ENCODE data around the gene POMP. TPM values are rescaled to one million over a fixed set of nuclear protein-coding genes. Genes with fewer than 3 reads are reported as not detected.
A peak's percentile ranks its signal among the peaks of the same experiment; 100 is the strongest.
"Not testable (repeated sequence)": the region's sequence is repeated elsewhere in the genome, so short reads cannot be mapped to it uniquely, and the experiment has no call there.

Gene POMP
- total RNA-seq, 2 donors from 2014 or later, result 75.7 to 119 TPM

DNA sequence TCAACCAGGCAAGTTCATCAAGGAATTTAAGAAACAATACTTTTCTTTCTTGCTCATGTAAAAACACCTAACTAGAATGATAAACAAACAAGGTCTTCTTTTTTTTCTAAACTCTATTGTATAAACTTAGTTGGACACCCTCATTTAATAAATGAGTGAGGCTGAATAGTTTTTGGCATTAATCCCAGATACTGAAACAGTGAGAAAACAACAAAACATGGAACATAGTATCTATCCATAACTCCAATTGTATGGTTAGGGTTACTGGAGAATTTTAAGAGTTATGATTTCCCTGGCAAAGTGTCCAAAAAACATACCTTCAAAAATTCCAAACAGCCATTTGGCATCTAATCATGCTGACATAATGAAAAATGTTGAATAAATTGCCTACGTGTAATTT, 5.8 kb upstream of the POMP start:
- Mint-ChIP-seq H3K27ac (no peak overlapping the region), H3K36me3 (peaks cover 7% of the 10 kb centered on the region), H3K4me3 (no peak overlapping the region), H3K27me3 (no peaks in the 10 kb centered on the region), H3K9me3 (no peaks in the 10 kb centered on the region), H3K4me1 (ENCODE audit: low read depth in 2 of 2) (peaks cover 26 to 27% of the 10 kb centered on the region in 2 donors)
- no peak for ATAC-seq
- DNase-seq (ENCODE audit: low spot score), result no peak

DNA sequence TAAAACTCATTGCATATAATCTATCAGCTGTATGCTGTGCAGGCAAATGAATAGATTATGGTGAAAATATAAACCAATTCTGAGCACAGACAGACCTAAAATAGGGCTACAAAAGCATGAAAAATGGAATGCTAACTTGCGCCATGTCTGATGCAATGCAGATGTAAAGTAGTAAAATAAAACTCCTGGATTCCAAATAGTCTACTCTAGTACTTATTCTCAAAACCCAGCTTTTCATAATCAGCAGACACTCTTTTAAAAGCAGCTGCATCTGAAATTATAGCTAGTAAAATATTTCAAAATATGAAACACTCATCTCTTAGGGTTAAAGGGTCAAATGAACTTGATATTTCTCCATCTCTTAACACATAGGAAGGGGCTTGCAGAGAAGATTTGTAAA, 4.7 kb upstream of the POMP start:
- no peak overlapping the region for H3K27ac Mint-ChIP-seq
- ATAC-seq (no peak), DNase-seq (ENCODE audit: low spot score) (no peak)
- no peak overlapping the region for H3K4me3 Mint-ChIP-seq
- no peaks in the 10 kb centered on the region for H3K9me3 Mint-ChIP-seq
- H3K4me1 Mint-ChIP-seq (ENCODE audit: low read depth in 2 of 2), result peaks cover 28 to 31% of the 10 kb centered on the region in 2 donors
- peaks cover 7% of the 10 kb centered on the region for H3K36me3 Mint-ChIP-seq
- no peaks in the 10 kb centered on the region for H3K27me3 Mint-ChIP-seq

DNA sequence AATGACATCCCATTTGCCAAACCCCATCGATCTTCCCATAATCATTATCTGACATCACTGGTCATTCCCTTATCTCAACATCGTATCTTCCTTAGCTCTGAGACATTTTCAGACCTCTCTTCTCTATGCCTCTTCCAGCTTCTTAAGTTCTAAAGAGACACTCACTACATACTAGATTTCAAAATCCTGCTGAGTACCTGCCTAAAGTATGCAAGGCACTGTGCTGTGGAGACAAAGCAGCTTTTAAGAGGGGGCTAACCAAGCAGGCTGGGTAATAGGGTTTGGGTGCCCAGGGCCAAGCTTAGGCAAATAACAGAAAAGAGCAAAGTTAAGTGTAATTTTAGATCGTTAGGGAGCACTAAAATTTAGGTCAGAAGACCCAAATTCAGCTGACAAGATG, 3.4 kb upstream of the POMP start:
- Mint-ChIP-seq H3K27me3 (no peaks in the 10 kb centered on the region), H3K4me1 (ENCODE audit: low read depth in 2 of 2) (peaks cover 37 to 42% of the 10 kb centered on the region in 2 donors), H3K4me3 (no peak overlapping the region), H3K9me3 (no peaks in the 10 kb centered on the region), H3K27ac (no peak overlapping the region), H3K36me3 (peaks cover 17% of the 10 kb centered on the region)
- DNase-seq (ENCODE audit: low spot score) (no peak), ATAC-seq (no peak)

DNA sequence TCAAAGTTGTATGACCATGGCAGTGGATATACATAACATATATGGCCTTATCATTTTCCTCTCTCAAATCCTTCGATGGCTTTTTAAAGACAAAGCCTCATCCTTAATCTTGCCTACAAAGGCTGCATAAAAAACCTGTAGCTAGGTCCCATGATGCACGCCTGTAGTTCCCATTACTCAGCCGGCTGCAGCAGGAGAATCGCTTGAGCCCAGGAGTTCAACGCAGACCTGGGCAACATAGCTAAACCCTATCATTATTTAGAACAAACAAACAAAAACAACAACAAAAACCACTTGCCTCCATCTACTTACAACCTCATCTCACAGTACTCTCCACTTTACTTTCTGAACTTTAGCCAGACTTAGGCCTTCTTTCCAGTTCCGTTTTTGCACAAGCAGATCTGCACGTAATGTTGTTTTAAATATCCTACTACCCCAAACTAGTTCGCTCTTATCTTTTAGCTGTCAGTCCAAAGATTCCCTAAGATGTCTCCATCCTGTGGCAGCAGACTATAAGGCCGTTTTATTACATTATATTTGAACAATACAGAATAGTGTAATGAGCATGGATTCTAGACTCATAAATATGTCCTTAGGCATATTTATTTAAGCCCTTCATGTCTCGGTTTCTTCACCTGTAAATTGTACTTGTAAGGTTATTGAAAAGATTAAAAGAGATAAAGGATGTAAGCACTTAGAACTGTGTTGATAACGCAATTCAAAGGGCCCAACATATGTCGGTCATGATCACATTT, 969 bp upstream of the POMP start:
- H3K27me3 Mint-ChIP-seq, result no peaks in the 10 kb centered on the region
- peak overlapping the region; percentile 93 to 98 for H3K27ac Mint-ChIP-seq
- H3K9me3 Mint-ChIP-seq, result no peaks in the 10 kb centered on the region
- no peak for ATAC-seq
- peaks cover 25% of the 10 kb centered on the region for H3K36me3 Mint-ChIP-seq
- H3K4me3 Mint-ChIP-seq, result peak overlapping the region; percentile 95
- no peak for DNase-seq (ENCODE audit: low spot score)
- peaks cover 52 to 53% of the 10 kb centered on the region in 2 donors for H3K4me1 Mint-ChIP-seq (ENCODE audit: low read depth in 2 of 2)

DNA sequence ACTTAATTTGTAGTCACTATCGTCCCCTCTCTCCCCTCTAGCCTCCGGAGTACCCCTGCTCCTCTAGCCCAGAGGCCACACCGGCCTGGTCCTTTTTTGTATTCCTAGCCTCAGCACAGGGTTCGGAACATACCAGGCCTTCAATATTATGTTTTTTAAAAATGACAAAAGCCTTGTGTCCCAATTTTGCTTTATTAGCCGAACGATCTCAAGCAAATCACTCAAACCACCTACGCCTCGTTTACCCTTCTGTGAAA, 463 bp upstream of the POMP start:
- DNase-seq (ENCODE audit: low spot score), result no peak
- Mint-ChIP-seq H3K27me3 (no peaks in the 10 kb centered on the region), H3K9me3 (no peaks in the 10 kb centered on the region), H3K27ac (peak overlapping the region; percentile 93 to 98), H3K4me3 (peak overlapping the region; percentile 95), H3K36me3 (peaks cover 25% of the 10 kb centered on the region), H3K4me1 (ENCODE audit: low read depth in 2 of 2) (peaks cover 52 to 53% of the 10 kb centered on the region in 2 donors)
- no peak for ATAC-seq

DNA sequence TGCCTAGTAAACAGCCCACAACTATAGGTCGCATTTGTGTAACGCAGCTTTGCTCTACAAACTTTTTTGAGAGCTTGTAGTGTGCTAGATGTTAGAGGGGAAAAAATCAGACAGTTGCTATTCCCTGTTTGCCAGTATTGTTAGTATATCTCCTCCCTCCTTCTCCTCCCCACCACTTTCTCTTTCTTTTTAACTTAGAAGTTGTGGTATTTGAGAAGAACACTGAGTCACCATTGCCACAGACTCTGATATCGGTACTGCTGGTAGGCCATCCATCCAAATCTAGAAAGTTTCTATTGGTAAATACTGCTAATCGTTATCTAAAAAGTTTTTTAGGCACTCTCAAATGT, 666 bp downstream of the POMP start:
- H3K36me3 Mint-ChIP-seq, result peaks cover 27% of the 10 kb centered on the region

DNA sequence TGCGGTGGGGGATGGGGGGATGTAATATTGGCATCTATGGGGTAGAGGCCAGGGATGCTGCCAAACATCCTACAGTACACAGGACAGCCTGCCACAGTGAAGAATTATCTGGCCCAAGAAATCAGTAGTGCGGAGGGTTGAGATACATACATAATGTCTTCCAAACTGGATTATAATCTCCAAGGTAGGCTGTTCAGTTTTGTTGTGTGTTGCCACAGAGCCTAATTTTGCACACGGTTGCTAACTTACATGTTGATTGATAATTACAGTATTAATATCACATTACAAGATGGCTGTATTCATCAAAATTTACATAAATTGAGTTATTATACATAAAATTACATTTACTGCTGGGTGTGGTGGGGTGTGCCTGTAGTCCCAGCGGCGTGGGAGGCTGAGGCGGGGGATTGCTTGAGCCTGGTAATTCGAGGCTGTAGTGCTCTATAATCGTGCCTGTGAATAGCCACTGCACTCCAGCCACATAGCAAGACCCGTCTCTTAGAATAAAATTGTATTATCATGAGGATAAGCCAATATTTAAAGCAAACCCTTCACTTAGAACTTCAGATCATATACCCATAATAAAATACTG, 8.1 kb downstream of the POMP start:
- Mint-ChIP-seq H3K27me3 (no peaks in the 10 kb centered on the region), H3K4me1 (ENCODE audit: low read depth in 2 of 2) (peaks cover 32 to 48% of the 10 kb centered on the region in 2 donors), H3K36me3 (peaks cover 65% of the 10 kb centered on the region), H3K27ac (no peak overlapping the region), H3K4me3 (no peak overlapping the region), H3K9me3 (no peaks in the 10 kb centered on the region)
- DNase-seq (ENCODE audit: low spot score) (no peak), ATAC-seq (no peak)

More for the DNA sequence above, 666 bp downstream of the POMP start:
- Mint-ChIP-seq H3K4me1 (ENCODE audit: low read depth in 2 of 2) (peaks cover 53 to 55% of the 10 kb centered on the region in 2 donors), H3K4me3 (peak overlapping the region; percentile 95), H3K27ac (peak overlapping the region; percentile 93 to 98), H3K27me3 (no peaks in the 10 kb centered on the region), H3K9me3 (no peaks in the 10 kb centered on the region)
- DNase-seq (ENCODE audit: low spot score), result no peak
- peak; percentile 83 to 87 for ATAC-seq

DNA sequence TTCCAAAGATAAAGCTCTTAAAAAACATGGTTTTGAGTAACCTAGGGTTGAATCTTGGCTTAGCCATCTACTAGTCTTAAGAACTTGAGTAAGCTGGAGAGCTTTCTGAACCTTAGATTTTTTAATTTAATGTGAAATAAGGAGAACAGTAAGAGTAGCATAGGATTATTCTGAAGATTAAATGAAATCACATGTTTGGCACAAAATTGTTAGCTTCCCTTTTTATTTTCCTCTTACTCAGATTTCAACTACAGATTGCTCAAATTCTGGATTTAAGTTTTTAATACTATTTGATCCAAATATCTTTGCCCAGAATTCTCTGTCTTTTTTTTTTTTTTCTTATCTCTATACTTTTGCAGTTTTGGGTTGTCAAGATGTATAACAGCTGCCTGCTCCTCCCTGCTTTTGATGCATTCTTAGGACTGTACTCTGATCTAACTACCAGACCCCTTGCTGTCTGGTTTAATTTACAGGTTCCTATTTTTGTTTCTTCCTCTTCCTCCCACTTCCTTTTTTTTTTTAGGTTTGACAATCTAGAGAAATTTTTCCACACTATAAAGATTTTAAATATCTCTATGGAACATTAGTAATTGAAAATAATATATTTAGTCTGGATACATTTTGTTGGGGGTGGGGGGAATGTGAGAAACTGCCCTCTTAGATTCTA, 12.3 kb downstream of the POMP start:
- H3K27ac Mint-ChIP-seq, result peak overlapping the region in 1 of 2 donors; percentile 46
- ATAC-seq, result no peak
- no peaks in the 10 kb centered on the region for H3K9me3 Mint-ChIP-seq
- no peaks in the 10 kb centered on the region for H3K27me3 Mint-ChIP-seq
- no peak for DNase-seq (ENCODE audit: low spot score)
- H3K36me3 Mint-ChIP-seq, result peaks cover 62% of the 10 kb centered on the region
- H3K4me1 Mint-ChIP-seq (ENCODE audit: low read depth in 2 of 2), result peaks cover 21 to 38% of the 10 kb centered on the region in 2 donors
- no peak overlapping the region for H3K4me3 Mint-ChIP-seq

DNA sequence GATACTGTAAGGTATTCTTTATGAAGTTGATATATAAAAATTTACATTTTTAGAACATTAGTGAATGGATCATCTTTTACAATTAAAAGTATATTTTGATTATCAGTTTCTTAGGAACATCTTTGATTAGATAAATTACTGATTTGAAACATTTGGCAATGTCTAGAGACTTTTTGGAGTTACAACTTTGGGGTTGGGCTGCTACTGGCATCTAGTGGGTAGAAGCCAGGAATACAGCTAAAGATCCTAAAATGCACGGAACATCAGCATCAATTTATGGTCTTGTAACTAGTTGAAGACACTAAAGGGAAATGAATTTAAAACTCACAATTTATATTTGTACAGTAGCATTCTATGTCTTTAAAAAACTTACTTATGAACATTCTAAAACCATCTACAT, 19.9 kb downstream of the POMP start:
- H3K4me1 Mint-ChIP-seq (ENCODE audit: low read depth in 2 of 2), result peaks cover 3 to 6% of the 10 kb centered on the region in 2 donors
- H3K36me3 Mint-ChIP-seq, result peaks cover 25% of the 10 kb centered on the region
- no peaks in the 10 kb centered on the region for H3K9me3 Mint-ChIP-seq
- H3K4me3 Mint-ChIP-seq, result no peak overlapping the region
- ATAC-seq (no peak), DNase-seq (ENCODE audit: low spot score) (no peak)
- H3K27me3 Mint-ChIP-seq, result no peaks in the 10 kb centered on the region
- H3K27ac Mint-ChIP-seq, result no peak overlapping the region

DNA sequence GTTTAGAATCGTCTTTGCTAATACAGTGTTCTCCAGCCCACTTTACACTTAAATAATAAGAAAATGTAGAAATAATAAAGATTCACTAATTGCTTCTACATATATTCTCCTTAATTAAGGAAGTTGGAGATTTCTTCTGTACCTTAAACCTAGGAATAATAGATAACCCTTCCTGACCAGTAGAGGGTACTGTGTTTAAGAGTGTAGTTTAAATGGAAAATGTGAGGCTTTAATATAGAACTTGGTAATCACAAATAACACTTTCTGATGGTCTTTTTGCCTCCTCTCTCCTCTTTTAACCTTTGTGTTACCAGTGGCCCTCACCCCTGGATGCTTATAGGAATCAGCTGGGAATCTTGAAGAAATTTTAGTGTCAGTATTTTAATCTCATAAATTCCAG, 20.7 kb downstream of the POMP start:
- H3K27ac Mint-ChIP-seq, result no peak overlapping the region
- H3K4me1 Mint-ChIP-seq (ENCODE audit: low read depth in 2 of 2), result no peaks in the 10 kb centered on the region
- peaks cover 17% of the 10 kb centered on the region for H3K36me3 Mint-ChIP-seq
- DNase-seq (ENCODE audit: low spot score), result no peak
- H3K27me3 Mint-ChIP-seq, result no peaks in the 10 kb centered on the region
- no peaks in the 10 kb centered on the region for H3K9me3 Mint-ChIP-seq
- no peak for ATAC-seq
- H3K4me3 Mint-ChIP-seq, result no peak overlapping the region

DNA sequence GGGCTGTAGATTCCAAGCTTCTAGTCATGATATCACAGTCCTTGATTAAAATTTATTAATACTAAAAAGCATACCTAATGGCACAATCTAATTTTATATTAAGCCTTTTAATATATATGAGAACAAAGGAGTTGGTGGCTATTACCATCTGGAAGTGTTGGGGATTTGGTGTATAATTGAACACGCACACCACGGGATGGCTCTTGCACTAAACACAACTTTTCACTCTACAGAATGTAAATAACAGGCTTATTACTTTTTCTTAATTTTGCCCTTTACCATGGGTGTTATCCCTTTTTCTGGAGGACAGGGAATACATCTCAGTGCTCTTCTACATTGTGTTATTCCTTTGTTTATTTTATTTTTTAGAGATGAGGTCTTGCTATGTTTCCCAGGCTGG, 21.6 kb downstream of the POMP start:
- H3K9me3 Mint-ChIP-seq, result no peaks in the 10 kb centered on the region
- H3K27me3 Mint-ChIP-seq, result no peaks in the 10 kb centered on the region
- H3K27ac Mint-ChIP-seq, result no peak overlapping the region
- ATAC-seq, result no peak
- DNase-seq (ENCODE audit: low spot score), result no peak
- H3K4me1 Mint-ChIP-seq (ENCODE audit: low read depth in 2 of 2), result no peaks in the 10 kb centered on the region
- peaks cover 14% of the 10 kb centered on the region for H3K36me3 Mint-ChIP-seq
- H3K4me3 Mint-ChIP-seq, result no peak overlapping the region

DNA sequence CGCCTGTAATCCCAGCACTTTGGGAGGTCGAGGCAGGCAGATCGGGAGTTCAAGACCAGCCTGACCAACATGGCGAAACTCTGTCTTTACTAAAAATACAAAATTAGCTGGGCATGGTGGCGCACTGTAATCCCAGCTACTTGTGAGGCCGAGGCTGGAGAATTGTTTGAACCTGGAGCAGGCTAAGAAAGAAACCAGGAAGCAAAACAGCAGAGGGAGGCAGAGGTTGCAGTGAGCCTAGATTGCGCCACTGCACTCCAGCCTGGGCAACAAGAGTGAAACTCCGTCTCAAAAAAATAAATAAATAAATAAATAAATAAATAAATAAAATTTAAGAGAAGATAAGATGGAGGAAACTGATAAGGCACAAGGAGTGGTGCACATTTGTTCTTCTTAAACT, 24.2 kb downstream of the POMP start:
- DNase-seq (ENCODE audit: low spot score); H3K36me3 Mint-ChIP-seq; H3K27me3 Mint-ChIP-seq; H3K4me1 Mint-ChIP-seq (ENCODE audit: low read depth in 2 of 2); H3K9me3 Mint-ChIP-seq; H3K27ac Mint-ChIP-seq; ATAC-seq; H3K4me3 Mint-ChIP-seq: not testable (repeated sequence)

DNA sequence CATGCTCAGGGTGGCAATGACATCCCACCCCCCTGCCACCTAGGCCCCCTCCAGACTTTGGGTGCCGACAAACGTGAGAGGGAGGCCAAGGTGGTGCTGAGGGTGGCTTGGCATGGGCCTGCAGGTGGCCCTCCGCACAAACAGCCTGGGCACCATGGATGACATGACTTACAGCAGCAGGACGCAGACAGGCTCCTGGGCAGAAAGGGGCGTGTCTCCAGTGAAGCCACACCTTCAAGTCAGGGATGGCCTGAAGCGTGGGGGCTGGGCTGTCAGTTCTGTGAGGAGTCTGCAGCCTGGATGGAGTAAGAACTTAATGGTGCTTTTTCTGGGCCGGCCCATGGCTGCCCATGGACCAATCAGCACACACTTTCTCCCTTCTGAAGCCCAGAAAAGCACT, 25.3 kb downstream of the POMP start:
- ATAC-seq (peak in 1 of 2 donors; percentile 36), DNase-seq (ENCODE audit: low spot score) (no peak)
- H3K27me3 Mint-ChIP-seq, result peaks cover 3 to 7% of the 10 kb centered on the region in 2 donors
- peaks cover 5% of the 10 kb centered on the region for H3K36me3 Mint-ChIP-seq
- peaks cover 3% of the 10 kb centered on the region for H3K9me3 Mint-ChIP-seq
- no peak overlapping the region for H3K4me3 Mint-ChIP-seq
- H3K4me1 Mint-ChIP-seq (ENCODE audit: low read depth in 2 of 2), result no peaks in the 10 kb centered on the region
- no peak overlapping the region for H3K27ac Mint-ChIP-seq

DNA sequence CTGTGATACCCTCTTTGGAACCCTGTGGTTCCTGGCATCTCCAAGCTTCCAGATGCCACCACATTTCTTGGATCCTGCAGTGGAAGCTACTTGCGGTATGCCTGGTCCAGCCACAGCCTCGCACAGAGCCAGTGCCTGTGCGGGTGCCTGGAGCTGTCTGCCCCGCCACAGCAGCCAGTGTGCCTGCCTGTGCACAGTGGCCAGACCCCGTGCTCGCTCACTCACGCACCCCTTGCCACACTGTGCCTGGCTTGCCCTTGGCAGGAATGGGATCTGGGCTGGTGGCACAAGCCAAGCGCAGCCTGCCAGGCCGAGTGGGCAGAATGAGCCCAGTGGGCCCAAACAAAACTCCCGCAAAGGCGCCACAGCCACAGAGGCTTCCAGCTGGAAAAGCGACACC, 26.2 kb downstream of the POMP start:
- DNase-seq (ENCODE audit: low spot score) (no peak), ATAC-seq (peak in 1 of 2 donors; percentile 41)
- Mint-ChIP-seq H3K27me3 (peaks cover 3 to 7% of the 10 kb centered on the region in 2 donors), H3K4me3 (no peak overlapping the region), H3K36me3 (peaks cover 13% of the 10 kb centered on the region), H3K4me1 (ENCODE audit: low read depth in 2 of 2) (no peaks in the 10 kb centered on the region), H3K27ac (no peak overlapping the region), H3K9me3 (peaks cover 11% of the 10 kb centered on the region)
